Fibroblast of skin of left quadriceps (primary cell): ENCODE data around the gene SV2B.

ENCODE experiments used
- DNase-seq, 2 experiments: peaks; one replicate each; pipeline ENCODE4 v3.0.0-alpha.2; 2013; ENCODE audit warnings: low read depth in 2 of 2

SV2B gene

GRCh38 chr15:91268510-91268909 lies 168.5 kb downstream of the SV2B start:
- DNase-seq: no peak

GRCh38 chr15:91270747-91271146 lies 170.7 kb downstream of the SV2B start:
- DNase-seq: no peak

GRCh38 chr15:91271565-91272153 lies 171.6 kb downstream of the SV2B start:
- peak; percentile 42 to 46 for DNase-seq

- no peak for DNase-seq
Observed at GRCh38 chr15:91275844-91276243, 175.8 kb downstream of the SV2B start.

GRCh38 chr15:91278951-91279350 lies 178.9 kb downstream of the SV2B start:
- no peak for DNase-seq

GRCh38 chr15:91279486-91279885 lies 179.4 kb downstream of the SV2B start:
- DNase-seq: no peak

- no peak for DNase-seq
Observed at GRCh38 chr15:91281947-91282346, 181.9 kb downstream of the SV2B start.

GRCh38 chr15:91282486-91282885 lies 182.4 kb downstream of the SV2B start:
- DNase-seq: no peak

GRCh38 chr15:91283155-91283554 lies 183.1 kb downstream of the SV2B start:
- DNase-seq: no peak

GRCh38 chr15:91284758-91285466 lies 184.9 kb downstream of the SV2B start:
- DNase-seq: no peak

GRCh38 chr15:91289324-91289723 lies 189.3 kb downstream of the SV2B start:
- no peak for DNase-seq

GRCh38 chr15:91290553-91290952 lies 190.5 kb downstream of the SV2B start:
- DNase-seq: no peak

- DNase-seq: no peak
Observed at GRCh38 chr15:91291673-91292072, 191.6 kb downstream of the SV2B start.

GRCh38 chr15:91294344-91294743 lies 194.3 kb downstream of the SV2B start:
- no peak for DNase-seq

- DNase-seq: no peak
Observed at GRCh38 chr15:91294795-91295194, 194.7 kb downstream of the SV2B start.

- DNase-seq: no peak
Observed at GRCh38 chr15:91298101-91298500, 198.0 kb downstream of the SV2B start.

- DNase-seq: peak; percentile 41 to 52
Observed at GRCh38 chr15:91302588-91303439, 202.8 kb downstream of the SV2B start.

GRCh38 chr15:91304210-91304609 lies 204.2 kb downstream of the SV2B start:
- DNase-seq: no peak

- no peak for DNase-seq
Observed at GRCh38 chr15:91304786-91305185, 204.7 kb downstream of the SV2B start.

- no peak for DNase-seq
Observed at GRCh38 chr15:91306144-91306543, 206.1 kb downstream of the SV2B start.

- no peak for DNase-seq
Observed at GRCh38 chr15:91307601-91308000, 207.5 kb downstream of the SV2B start.

- DNase-seq: no peak
Observed at GRCh38 chr15:91308199-91308598, 208.1 kb downstream of the SV2B start.

GRCh38 chr15:91308855-91309254 lies 208.8 kb downstream of the SV2B start:
- DNase-seq: no peak
